Choroid plexus epithelial cell (primary cell): Measurements from ENCODE around the gene TMEM175.

Experiments used
- DNase-seq: peaks from one replicate; pipeline ENCODE4 v3.0.0-alpha.2; 2010; ENCODE audit warnings: low read depth
- H3K4me3 ChIP-seq: 2 replicates; pipeline ENCODE4 v1.5.1; 2011; ENCODE audit warnings: low read depth, mild to moderate bottlenecking, control low read depth, low read length, moderate library complexity
- CTCF ChIP-seq: conservative IDR thresholded peaks from 2 replicates; pipeline ENCODE4 v1.5.1; 2011; ENCODE audit warnings: low read depth, mild to moderate bottlenecking, control low read depth, inconsistent platforms, low read length, moderate library complexity

Gene TMEM175

GRCh38 chr4:956531-957230, 24.4 kb downstream of the TMEM175 start:
- no peak overlapping the region for H3K4me3 ChIP-seq
- DNase-seq, result no peak
- TF ChIP-seq CTCF, result no peak

- TF ChIP-seq CTCF, result no peak
- H3K4me3 ChIP-seq, result no peak overlapping the region
- DNase-seq, result no peak
These were observed 24.9 kb downstream of the TMEM175 start for GRCh38 chr4:957231-957580.

GRCh38 chr4:957581-958313, 25.5 kb downstream of the TMEM175 start:
- TF ChIP-seq CTCF, result no peak
- DNase-seq, result no peak
- no peak overlapping the region for H3K4me3 ChIP-seq

- DNase-seq, result no peak
- TF ChIP-seq CTCF, result no peak
- no peak overlapping the region for H3K4me3 ChIP-seq
These were observed 26.0 kb downstream of the TMEM175 start for GRCh38 chr4:958314-958665.

GRCh38 chr4:958696-959337, 26.6 kb downstream of the TMEM175 start:
- TF ChIP-seq CTCF, result no peak
- no peak for DNase-seq
- no peak overlapping the region for H3K4me3 ChIP-seq

GRCh38 chr4:959338-960139, 27.3 kb downstream of the TMEM175 start:
- DNase-seq, result no peak
- H3K4me3 ChIP-seq, result no peak overlapping the region
- TF ChIP-seq CTCF, result no peak
